GM18499 (cell line): ENCODE results near the gene TMEM86A.

Experiments used
- ATAC-seq: cut with Tn5 transposase; IDR thresholded peaks from one replicate; pipeline ENCODE4 v1.9.1; 2021; ENCODE audit warnings: moderate number of reproducible peaks; ENCODE audit not compliant: insufficient read depth, unreplicated experiment

TMEM86A gene

DNA sequence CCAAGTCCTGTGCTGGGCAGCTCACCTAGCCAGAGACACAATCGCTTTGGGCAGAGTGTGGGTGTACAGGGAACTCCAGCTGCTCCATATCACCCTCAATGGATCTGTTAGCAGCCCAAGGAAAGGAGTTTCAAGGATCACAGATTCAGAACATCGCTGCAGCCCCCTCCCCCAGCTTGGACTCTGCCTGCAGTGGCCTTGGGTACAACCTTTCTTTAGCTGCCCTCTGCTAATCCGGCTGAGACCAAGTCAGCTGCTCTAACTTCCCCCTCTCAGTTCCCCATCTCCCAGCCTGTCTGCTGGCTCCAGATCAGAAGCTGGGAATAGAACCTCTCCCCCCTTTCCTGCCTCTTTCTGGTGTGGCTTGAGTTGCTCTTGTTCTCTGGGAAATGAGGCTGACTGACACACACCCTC is 1.3 kb downstream of the TMEM86A start:
- no peak for ATAC-seq

DNA sequence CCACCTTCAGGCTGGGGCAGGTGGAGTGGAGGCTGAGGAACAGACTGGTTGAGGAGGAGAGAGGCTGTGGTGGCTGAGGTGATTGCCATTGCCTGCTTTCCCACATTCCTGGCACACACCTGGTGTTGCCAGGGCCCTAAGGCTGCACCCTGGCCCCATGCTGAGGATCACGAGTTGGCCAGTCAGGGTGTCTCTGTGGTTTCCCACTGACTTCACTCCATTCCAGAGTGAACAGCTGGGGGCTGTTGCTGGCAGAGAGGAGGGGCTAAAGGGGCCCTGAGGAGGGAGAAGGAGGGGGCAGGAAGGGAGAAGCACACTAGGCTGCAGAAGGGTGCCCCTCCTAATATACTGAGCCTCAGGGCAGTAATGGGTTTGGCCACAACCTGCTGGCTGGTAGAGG is 1.8 kb downstream of the TMEM86A start:
- ATAC-seq: no peak

GRCh38 chr11:18700872-18701271 is 2.3 kb downstream of the TMEM86A start:
- ATAC-seq: no peak

GRCh38 chr11:18701614-18702216 is 3.1 kb downstream of the TMEM86A start:
- ATAC-seq: no peak

DNA sequence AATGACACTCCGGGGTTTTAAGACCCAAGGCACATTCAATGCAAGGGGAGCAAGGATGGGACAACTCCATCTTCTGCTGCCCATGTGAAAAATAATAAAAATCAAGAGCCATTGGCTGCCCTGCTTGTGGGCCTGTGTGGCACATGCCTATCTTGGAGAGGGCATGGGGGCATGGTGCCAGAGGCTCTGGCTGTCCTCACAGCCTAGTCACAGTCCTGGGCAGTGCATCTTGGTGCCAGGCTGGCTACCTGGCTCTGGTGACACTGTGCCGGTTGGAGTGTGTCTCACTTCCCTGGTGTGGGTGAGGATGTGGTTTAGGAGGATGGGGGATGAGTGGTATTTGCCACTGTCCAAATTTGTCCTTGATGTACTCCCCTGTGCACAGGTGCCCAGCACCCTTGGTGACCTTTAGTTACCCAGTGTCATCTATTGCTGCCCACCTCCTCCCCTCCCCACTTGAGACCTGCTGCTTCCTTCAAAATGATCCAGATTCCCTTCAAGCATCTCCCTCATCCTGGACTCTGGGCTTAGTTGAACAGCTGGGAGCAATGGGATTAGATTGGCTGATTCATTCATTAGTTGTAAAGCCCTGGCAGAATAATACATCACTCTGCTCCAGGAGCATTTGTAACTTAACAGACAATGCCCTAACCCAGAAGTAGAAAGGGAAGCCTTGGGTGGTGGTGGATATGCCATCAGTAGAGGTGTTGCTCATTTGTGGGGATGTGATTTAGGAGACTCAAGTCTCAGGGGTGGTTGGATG is 4.6 kb downstream of the TMEM86A start:
- ATAC-seq: no peak

DNA sequence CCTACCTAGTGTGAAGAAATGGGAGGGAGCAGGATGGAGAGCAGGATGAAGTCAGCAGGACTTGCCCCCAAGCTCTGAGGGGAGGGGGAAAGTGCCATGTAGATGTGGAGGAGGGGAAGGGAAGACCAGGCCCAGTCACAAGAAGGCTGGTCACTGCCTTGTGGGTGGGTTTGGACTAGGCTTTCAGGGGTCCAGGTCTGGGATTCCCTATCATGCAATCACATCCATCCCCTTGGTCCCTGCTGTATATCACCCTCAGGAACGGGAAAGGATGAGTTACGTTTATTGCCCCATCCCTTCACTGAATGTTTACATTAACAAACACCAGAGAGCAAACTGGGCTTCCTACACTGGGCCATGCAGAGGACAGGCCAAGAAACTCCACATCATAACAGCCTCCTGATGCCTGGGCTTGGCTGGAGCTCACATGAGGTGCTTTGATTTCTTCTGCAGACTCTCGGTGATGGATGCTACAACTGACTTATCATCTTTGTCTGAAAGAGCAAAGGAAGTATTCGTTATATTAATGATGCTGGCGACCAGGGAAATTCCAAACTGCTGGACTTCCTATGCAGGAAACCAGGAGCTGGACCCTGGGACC is 5.6 kb downstream of the TMEM86A start:
- ATAC-seq: no peak

GRCh38 chr11:18704698-18705097 is 6.1 kb downstream of the TMEM86A start:
- no peak for ATAC-seq

GRCh38 chr11:18705651-18706281 is 7.2 kb downstream of the TMEM86A start:
- no peak for ATAC-seq

DNA sequence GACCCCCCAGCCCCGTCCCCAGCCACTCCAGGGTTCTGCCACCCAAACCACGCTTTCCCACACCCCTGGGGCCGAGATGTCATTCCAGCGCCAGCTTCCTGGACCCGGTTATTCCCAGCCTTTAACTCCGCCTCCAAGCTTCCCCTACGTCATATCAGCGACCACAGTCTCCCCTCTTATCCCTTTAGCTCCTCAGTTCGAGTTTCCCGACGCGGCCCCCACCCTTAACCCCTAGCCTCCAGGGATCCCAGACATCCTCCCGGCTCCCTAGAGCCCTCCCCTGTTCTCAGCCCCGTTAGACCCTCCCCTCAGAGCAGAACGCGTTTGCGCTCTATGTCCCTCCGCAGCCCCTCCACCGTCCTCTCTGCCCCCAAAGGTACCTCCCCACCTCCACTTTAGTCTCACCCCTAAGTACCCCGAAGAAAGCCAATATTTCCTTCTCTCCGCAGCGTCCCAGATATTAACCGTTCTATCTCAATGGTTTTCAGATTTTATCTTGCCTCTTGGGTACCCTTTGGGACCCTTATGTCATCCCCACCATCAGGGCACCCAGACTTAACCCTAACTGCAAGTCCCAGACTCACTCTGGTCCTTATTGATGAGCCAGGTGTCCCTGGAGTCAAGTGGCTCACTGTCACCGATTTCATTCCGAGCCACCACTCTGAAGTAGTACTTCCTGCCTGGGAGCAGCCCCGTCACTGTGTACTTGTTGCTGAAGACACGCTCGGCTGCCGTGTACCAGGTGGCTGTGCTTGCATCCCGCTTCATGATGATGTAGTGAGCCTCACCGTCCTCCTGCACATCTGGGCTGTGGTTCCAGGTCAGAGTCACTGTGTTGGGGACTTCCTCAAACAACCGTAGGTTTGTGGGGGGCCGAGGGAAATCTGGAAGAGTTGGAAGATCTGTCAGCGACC is 8.0 kb downstream of the TMEM86A start:
- ATAC-seq: no peak

- ATAC-seq: no peak
Observed at GRCh38 chr11:18707811-18708340, 9.3 kb downstream of the TMEM86A start.

DNA sequence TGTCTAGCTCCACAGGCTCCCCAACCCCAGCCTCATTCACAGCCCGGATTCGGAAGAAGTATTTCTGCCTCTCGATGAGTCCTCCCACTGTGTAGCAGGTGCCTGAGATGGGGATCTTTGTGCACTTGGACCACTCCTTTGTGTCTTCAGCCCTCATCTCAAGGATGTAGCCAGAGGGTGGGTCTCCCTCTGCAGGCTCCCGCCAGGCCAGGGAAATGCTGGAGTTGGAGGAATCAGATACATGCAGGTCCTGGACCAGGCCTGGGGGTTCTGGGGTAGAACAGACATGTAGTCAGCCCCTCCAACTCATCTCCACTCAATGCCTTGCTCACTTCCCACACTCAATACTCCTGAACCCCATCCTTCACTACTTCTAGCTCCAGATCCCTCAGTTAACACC is 10.8 kb downstream of the TMEM86A start:
- ATAC-seq: no peak

- no peak for ATAC-seq
Observed at GRCh38 chr11:18710545-18710944, 12.0 kb downstream of the TMEM86A start.

GRCh38 chr11:18713646-18714442 is 15.3 kb downstream of the TMEM86A start:
- ATAC-seq: no peak

- ATAC-seq: no peak
Observed at GRCh38 chr11:18714443-18714780, 15.8 kb downstream of the TMEM86A start.

DNA sequence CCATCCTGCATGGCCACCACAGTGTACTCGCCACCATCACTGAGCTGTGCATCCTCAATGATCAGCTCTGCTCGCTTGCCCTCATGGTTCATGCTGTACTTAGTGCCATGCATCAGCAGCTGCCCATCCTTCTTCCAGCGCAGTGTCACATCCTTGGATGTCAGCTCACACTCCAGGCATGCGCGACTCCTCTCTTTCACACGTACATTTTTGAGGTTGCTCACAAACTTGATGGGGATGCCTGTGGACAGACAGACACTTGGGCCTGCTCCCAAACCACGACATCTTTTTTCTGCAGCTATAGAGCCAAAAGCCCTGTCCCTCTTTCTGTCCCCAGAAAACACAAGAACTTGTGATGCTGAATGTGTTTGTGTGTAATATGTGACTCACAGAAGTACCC is 16.9 kb downstream of the TMEM86A start:
- no peak for ATAC-seq

DNA sequence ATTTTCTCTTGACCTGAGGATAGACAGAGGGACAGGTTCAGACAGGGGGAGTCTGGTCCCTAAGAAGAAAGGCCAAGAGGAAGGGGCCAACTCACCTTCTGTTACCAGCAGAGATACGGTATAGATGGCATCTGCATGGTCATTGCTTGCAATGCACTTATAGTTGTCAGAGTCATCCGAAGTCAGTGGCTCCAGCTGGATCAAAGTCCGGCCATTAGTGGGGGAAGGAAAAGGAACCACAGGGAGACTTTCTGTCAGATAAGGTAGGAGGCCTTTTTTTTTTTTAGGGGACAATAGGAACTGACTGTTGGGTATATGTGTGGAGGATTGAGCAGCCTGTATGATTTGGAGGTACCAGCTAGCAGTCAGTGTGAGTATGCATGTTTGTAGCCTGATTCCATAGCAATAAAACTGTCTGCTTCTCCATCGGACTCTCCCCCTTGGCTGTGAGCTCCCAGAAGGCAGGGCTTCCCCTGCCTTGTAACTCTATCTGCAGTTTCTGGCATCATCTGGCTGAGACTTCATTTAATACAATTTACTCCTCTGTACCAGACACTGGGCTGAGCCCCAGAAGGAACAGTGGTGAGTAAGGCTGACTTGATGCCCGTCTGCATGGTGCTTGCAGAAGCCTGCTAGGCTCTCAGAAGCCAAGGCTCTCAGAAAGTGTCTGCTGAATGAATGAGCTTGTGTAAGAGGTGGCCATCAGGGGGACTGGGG is 21.7 kb downstream of the TMEM86A start:
- ATAC-seq: no peak

- ATAC-seq: no peak
Observed at GRCh38 chr11:18720808-18721560, 22.4 kb downstream of the TMEM86A start.
